ENCODE measurements around the gene TFR2.
A peak's percentile ranks its signal among the peaks of the same experiment; 100 is the strongest.

TFR2 gene

GRCh38 chr7:100649826-100650565, 8.6 kb upstream of the TFR2 start:
- DNase-seq: no peak

- DNase-seq: no peak
Measured at GRCh38 chr7:100642534-100642907, 1.2 kb upstream of the TFR2 start.

GRCh38 chr7:100641860-100642533, 645 bp upstream of the TFR2 start:
- DNase-seq: no peak

GRCh38 chr7:100640517-100641440, 573 bp downstream of the TFR2 start:
- DNase-seq: no peak

GRCh38 chr7:100639995-100640516, 1.3 kb downstream of the TFR2 start:
- no peak for DNase-seq

- DNase-seq: peak; percentile 18
Measured at GRCh38 chr7:100632951-100633717, 8.2 kb downstream of the TFR2 start.

- no peak for DNase-seq
Measured at GRCh38 chr7:100630066-100630465, 11.3 kb downstream of the TFR2 start.

- DNase-seq: no peak
Measured at GRCh38 chr7:100629117-100629716, 12.1 kb downstream of the TFR2 start.

GRCh38 chr7:100627238-100627549, 14.2 kb downstream of the TFR2 start:
- DNase-seq: no peak

GRCh38 chr7:100626530-100627237, 14.7 kb downstream of the TFR2 start:
- peak; percentile 86 for DNase-seq

- no peak for DNase-seq
Measured at GRCh38 chr7:100626055-100626454, 15.3 kb downstream of the TFR2 start.

- no peak for DNase-seq
Measured at GRCh38 chr7:100623951-100624824, 17.2 kb downstream of the TFR2 start.

- no peak for DNase-seq
Measured at GRCh38 chr7:100621554-100621953, 19.8 kb downstream of the TFR2 start.

- no peak for DNase-seq
Measured at GRCh38 chr7:100620804-100621203, 20.5 kb downstream of the TFR2 start.

- DNase-seq: no peak
Measured at GRCh38 chr7:100620239-100620638, 21.1 kb downstream of the TFR2 start.

- DNase-seq: no peak
Measured at GRCh38 chr7:100614308-100614861, 27.0 kb downstream of the TFR2 start.

GRCh38 chr7:100613412-100614175, 27.8 kb downstream of the TFR2 start:
- no peak for DNase-seq

- no peak for DNase-seq
Measured at GRCh38 chr7:100612730-100613390, 28.5 kb downstream of the TFR2 start.
